ENCODE data around the gene KIAA0825. TPM values are rescaled to one million over a fixed set of nuclear protein-coding genes. Genes with fewer than 3 reads are reported as not detected.

The KIAA0825 gene
- total RNA-seq, 4 donors from 2014 or later: 4.8 to 11.8 (median 7.2) TPM

- DNase-seq (ENCODE audit: low spot score in 2 of 2): no peak
- no peak overlapping the region for H3K4me3 ChIP-seq
Observed at GRCh38 chr5:94304146-94304545, 314.3 kb downstream of the KIAA0825 start.

GRCh38 chr5:94288937-94289336 lies 329.5 kb downstream of the KIAA0825 start:
- no peak for DNase-seq (ENCODE audit: low spot score in 2 of 2)
- Histone ChIP-seq H3K36me3 (no peaks in the 10 kb centered on the region), H3K9me3 (peaks cover 0 to 29% (median 2%) of the 10 kb centered on the region in 4 donors), H3K27ac (no peak overlapping the region), H3K27me3 (no peaks in the 10 kb centered on the region), H3K4me3 (no peak overlapping the region), H3K4me1 (peaks cover 0 to 4% (median 0%) of the 10 kb centered on the region in 4 donors)
- TF ChIP-seq EP300 (IDR thresholded peaks at IDR 0.05) (no peak), CTCF (IDR thresholded peaks at IDR 0.05) (no peak), POLR2A (IDR thresholded peaks at IDR 0.05) (no peak)
- WGBS, 2 donors: 36 to 43% methylated on average over 4 of the region's 4 CpGs

More at GRCh38 chr5:94304146-94304545, 314.3 kb downstream of the KIAA0825 start:
- no peaks in the 10 kb centered on the region for H3K36me3 ChIP-seq
- H3K4me1 ChIP-seq: no peaks in the 10 kb centered on the region
- TF ChIP-seq EP300 (IDR thresholded peaks at IDR 0.05): no peak
- no peak for TF ChIP-seq CTCF (IDR thresholded peaks at IDR 0.05)
- TF ChIP-seq POLR2A (IDR thresholded peaks at IDR 0.05): no peak
- 91 to 95% methylated on average over 7 of the region's 7 CpGs for WGBS, 2 donors
- no peaks in the 10 kb centered on the region for H3K27me3 ChIP-seq
- H3K9me3 ChIP-seq: no peaks in the 10 kb centered on the region
- no peak overlapping the region for H3K27ac ChIP-seq

- Histone ChIP-seq H3K9me3 (peaks cover 0 to under 1% (median 0%) of the 10 kb centered on the region in 4 donors), H3K4me1 (peaks cover 0 to 4% (median 0%) of the 10 kb centered on the region in 4 donors), H3K27ac (no peak overlapping the region), H3K36me3 (no peaks in the 10 kb centered on the region), H3K27me3 (no peaks in the 10 kb centered on the region), H3K4me3 (no peak overlapping the region)
- DNase-seq (ENCODE audit: low spot score in 2 of 2): no peak
- TF ChIP-seq EP300 (IDR thresholded peaks at IDR 0.05): no peak
- no peak for TF ChIP-seq POLR2A (IDR thresholded peaks at IDR 0.05)
- no peak for TF ChIP-seq CTCF (IDR thresholded peaks at IDR 0.05)
Observed at GRCh38 chr5:94285984-94286383, 332.4 kb downstream of the KIAA0825 start.

GRCh38 chr5:94283093-94283492 lies 335.3 kb downstream of the KIAA0825 start:
- H3K4me1 ChIP-seq: no peaks in the 10 kb centered on the region
- DNase-seq (ENCODE audit: low spot score in 2 of 2): no peak
- H3K27ac ChIP-seq: no peak overlapping the region
- H3K36me3 ChIP-seq: no peaks in the 10 kb centered on the region
- no peaks in the 10 kb centered on the region for H3K9me3 ChIP-seq
- no peak overlapping the region for H3K4me3 ChIP-seq
- 83 to 86% methylated on average over 2 of the region's 2 CpGs for WGBS, 2 donors
- TF ChIP-seq POLR2A (IDR thresholded peaks at IDR 0.05) (no peak), EP300 (IDR thresholded peaks at IDR 0.05) (no peak), CTCF (IDR thresholded peaks at IDR 0.05) (no peak)
- H3K27me3 ChIP-seq: no peaks in the 10 kb centered on the region

- 87 to 90% methylated on average over 2 of the region's 2 CpGs for WGBS, 2 donors
- H3K4me1 ChIP-seq: no peaks in the 10 kb centered on the region
- H3K27ac ChIP-seq: no peak overlapping the region
- H3K27me3 ChIP-seq: no peaks in the 10 kb centered on the region
- no peak overlapping the region for H3K4me3 ChIP-seq
- H3K36me3 ChIP-seq: no peaks in the 10 kb centered on the region
- H3K9me3 ChIP-seq: no peaks in the 10 kb centered on the region
- no peak for DNase-seq (ENCODE audit: low spot score in 2 of 2)
- TF ChIP-seq CTCF (IDR thresholded peaks at IDR 0.05): no peak
- TF ChIP-seq POLR2A (IDR thresholded peaks at IDR 0.05): no peak
- no peak for TF ChIP-seq EP300 (IDR thresholded peaks at IDR 0.05)
Observed at GRCh38 chr5:94281236-94281801, 337.1 kb downstream of the KIAA0825 start.

All from tibial nerve (tissue), 4 donors.